ENCODE measurements around the gene MCCC1.

MCCC1 gene

DNA sequence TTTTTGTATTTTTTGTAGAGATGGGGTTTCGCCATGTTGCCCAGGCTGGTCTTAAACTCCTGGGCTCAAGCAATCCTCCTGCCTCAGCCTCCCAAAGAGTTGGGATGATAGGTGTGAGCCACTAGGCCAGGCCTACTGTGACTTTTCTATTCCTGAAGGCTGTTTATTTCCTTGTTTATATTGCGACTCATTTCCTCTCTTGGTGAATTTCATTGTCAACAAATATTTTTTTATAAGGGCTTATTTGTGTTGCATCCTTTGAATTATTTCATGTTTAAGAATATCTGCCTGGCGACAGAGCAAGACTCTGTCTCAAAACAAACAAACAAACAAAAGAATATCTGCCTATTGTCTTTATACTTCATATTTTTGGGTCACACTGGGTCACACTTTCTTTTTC lies 29.4 kb upstream of the MCCC1 start:
- H3K4me1 ChIP-seq (ENCODE audit: low read length) = no peaks in the 10 kb centered on the region
- H4K20me1 ChIP-seq (ENCODE audit: insufficient read depth, low read length) = no peaks in the 10 kb centered on the region
- no peaks in the 10 kb centered on the region for H3K79me2 ChIP-seq (ENCODE audit: low read length)
- H3K36me3 ChIP-seq (replicated peaks; ENCODE audit: insufficient read depth, low read length) = no peaks in the 10 kb centered on the region
- no peaks in the 10 kb centered on the region for H3K9me2 ChIP-seq (replicated peaks; ENCODE audit: insufficient read depth, low read length)
- H3K9ac ChIP-seq (ENCODE audit: low read length) = no peak overlapping the region
- no peak overlapping the region for H2AFZ ChIP-seq (ENCODE audit: low read length)
- no peak for DNase-seq
- TF ChIP-seq EZH2 (optimal IDR thresholded peaks at IDR 0.05; ENCODE audit: low read depth, low read length) (no peak), EZH2phosphoT487 (IDR thresholded peaks at IDR 0.05; ENCODE audit: low read length) (no peak)
- TF ChIP-seq, protein P1, sequence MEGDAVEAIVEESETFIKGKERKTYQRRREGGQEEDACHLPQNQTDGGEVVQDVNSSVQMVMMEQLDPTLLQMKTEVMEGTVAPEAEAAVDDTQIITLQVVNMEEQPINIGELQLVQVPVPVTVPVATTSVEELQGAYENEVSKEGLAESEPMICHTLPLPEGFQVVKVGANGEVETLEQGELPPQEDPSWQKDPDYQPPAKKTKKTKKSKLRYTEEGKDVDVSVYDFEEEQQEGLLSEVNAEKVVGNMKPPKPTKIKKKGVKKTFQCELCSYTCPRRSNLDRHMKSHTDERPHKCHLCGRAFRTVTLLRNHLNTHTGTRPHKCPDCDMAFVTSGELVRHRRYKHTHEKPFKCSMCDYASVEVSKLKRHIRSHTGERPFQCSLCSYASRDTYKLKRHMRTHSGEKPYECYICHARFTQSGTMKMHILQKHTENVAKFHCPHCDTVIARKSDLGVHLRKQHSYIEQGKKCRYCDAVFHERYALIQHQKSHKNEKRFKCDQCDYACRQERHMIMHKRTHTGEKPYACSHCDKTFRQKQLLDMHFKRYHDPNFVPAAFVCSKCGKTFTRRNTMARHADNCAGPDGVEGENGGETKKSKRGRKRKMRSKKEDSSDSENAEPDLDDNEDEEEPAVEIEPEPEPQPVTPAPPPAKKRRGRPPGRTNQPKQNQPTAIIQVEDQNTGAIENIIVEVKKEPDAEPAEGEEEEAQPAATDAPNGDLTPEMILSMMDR (IDR thresholded peaks at IDR 0.05; ENCODE audit: low read length) = no peak
- H3K4me3 ChIP-seq (ENCODE audit: low read length) = no peak overlapping the region
- no peaks in the 10 kb centered on the region for H3K27me3 ChIP-seq (replicated peaks; ENCODE audit: insufficient read depth, low read length)
- H3F3A ChIP-seq (ENCODE audit: insufficient read depth, low read length) = no peaks in the 10 kb centered on the region
- H3K9me3 ChIP-seq (replicated peaks; ENCODE audit: insufficient read depth, low read length) = no peaks in the 10 kb centered on the region
- no peak overlapping the region for H3K4me2 ChIP-seq (ENCODE audit: low read depth, low read length)
- no peak overlapping the region for H3K27ac ChIP-seq (ENCODE audit: low read length)

DNA sequence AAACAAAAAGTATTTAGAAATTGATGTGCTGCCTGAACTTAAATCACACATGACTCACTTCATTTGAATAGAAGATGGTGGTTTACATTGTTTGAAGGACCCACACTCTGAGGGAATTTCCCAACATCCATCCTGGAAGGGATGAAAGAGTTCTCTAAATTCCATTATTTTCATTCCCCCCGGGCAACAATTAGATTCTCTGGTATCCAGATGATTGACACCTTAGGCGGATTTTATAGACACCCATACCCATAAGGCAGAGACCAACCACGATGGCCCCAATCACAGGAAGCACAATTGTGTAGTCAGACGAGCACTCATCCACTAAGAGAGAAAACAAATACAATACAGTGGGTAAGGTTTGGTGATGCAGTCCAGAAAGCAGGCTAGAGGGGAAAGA lies 24.6 kb upstream of the MCCC1 start:
- no peak overlapping the region for H3K27ac ChIP-seq (ENCODE audit: low read length)
- no peaks in the 10 kb centered on the region for H4K20me1 ChIP-seq (ENCODE audit: insufficient read depth, low read length)
- H3K36me3 ChIP-seq (replicated peaks; ENCODE audit: insufficient read depth, low read length) = no peaks in the 10 kb centered on the region
- no peaks in the 10 kb centered on the region for H3K4me1 ChIP-seq (ENCODE audit: low read length)
- no peak overlapping the region for H3K4me3 ChIP-seq (ENCODE audit: low read length)
- no peaks in the 10 kb centered on the region for H3K9me2 ChIP-seq (replicated peaks; ENCODE audit: insufficient read depth, low read length)
- DNase-seq = no peak
- H3K27me3 ChIP-seq (replicated peaks; ENCODE audit: insufficient read depth, low read length) = no peaks in the 10 kb centered on the region
- H3F3A ChIP-seq (ENCODE audit: insufficient read depth, low read length) = no peaks in the 10 kb centered on the region
- no peak overlapping the region for H2AFZ ChIP-seq (ENCODE audit: low read length)
- H3K4me2 ChIP-seq (ENCODE audit: low read depth, low read length) = no peak overlapping the region
- no peaks in the 10 kb centered on the region for H3K79me2 ChIP-seq (ENCODE audit: low read length)
- no peak for TF ChIP-seq EZH2 (optimal IDR thresholded peaks at IDR 0.05; ENCODE audit: low read depth, low read length)
- TF ChIP-seq EZH2phosphoT487 (IDR thresholded peaks at IDR 0.05; ENCODE audit: low read length) = no peak
- TF ChIP-seq, protein P1 (IDR thresholded peaks at IDR 0.05; ENCODE audit: low read length) = no peak
- no peak overlapping the region for H3K9ac ChIP-seq (ENCODE audit: low read length)
- no peaks in the 10 kb centered on the region for H3K9me3 ChIP-seq (replicated peaks; ENCODE audit: insufficient read depth, low read length)

DNA sequence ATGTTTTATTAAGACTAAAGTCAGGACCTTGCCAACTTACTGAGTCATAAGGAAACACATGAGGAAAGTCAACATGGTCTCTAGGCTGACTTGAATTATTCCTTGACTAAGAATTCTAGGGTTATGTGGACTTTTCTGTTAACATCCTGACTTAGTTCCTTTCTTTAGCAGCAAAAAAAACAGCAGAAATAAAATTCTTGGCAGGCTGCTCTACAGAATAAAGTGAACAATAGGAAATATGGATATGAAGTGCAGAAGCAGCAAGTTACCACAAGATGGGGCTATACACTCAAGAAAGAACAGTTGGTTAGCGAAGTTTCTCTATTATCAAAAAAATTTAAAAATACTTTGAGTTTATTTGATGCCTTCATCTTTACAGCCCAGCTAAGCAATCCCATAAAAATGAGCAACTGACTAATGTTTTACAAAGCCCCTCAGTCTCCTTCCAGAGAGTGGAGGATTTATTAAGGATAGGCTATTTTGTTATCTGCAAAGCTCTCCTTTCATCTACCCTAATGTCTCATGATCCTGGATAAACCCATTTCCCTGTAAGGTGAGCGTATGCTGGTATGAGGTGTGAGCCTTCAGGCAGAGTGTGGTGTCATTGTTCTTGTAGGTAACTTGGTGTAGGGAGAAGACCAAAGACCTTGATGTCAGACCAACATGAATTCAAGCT lies 23.1 kb upstream of the MCCC1 start:
- Histone ChIP-seq H3K79me2 (ENCODE audit: low read length) (no peaks in the 10 kb centered on the region), H3K4me3 (ENCODE audit: low read length) (no peak overlapping the region), H3F3A (ENCODE audit: insufficient read depth, low read length) (no peaks in the 10 kb centered on the region), H3K9me2 (replicated peaks; ENCODE audit: insufficient read depth, low read length) (no peaks in the 10 kb centered on the region), H3K4me2 (ENCODE audit: low read depth, low read length) (no peak overlapping the region), H3K9ac (ENCODE audit: low read length) (no peak overlapping the region), H4K20me1 (ENCODE audit: insufficient read depth, low read length) (no peaks in the 10 kb centered on the region), H3K9me3 (replicated peaks; ENCODE audit: insufficient read depth, low read length) (no peaks in the 10 kb centered on the region), H3K36me3 (replicated peaks; ENCODE audit: insufficient read depth, low read length) (no peaks in the 10 kb centered on the region), H3K27me3 (replicated peaks; ENCODE audit: insufficient read depth, low read length) (no peaks in the 10 kb centered on the region), H3K4me1 (ENCODE audit: low read length) (0 out of 2 replicates have a peak, but pooled peaks cover under 1% of the 10 kb centered on the region), H2AFZ (ENCODE audit: low read length) (no peak overlapping the region), H3K27ac (ENCODE audit: low read length) (no peak overlapping the region)
- DNase-seq = peak; percentile 72
- TF ChIP-seq, protein P1 (IDR thresholded peaks at IDR 0.05; ENCODE audit: low read length) = peak; percentile 95
- TF ChIP-seq EZH2phosphoT487 (IDR thresholded peaks at IDR 0.05; ENCODE audit: low read length) (no peak), EZH2 (optimal IDR thresholded peaks at IDR 0.05; ENCODE audit: low read depth, low read length) (no peak)

Measured in MM.1S (cell line).